GM13976 (cell line): ENCODE results near the gene TRIM5.
"Not testable (repeated sequence)": the region's sequence is repeated elsewhere in the genome, so short reads cannot be mapped to it uniquely, and the experiment has no call there.

Experiments
- DNase-seq: peaks from one replicate; pipeline ENCODE4 v3.0.0; 2012; ENCODE audit warnings: low spot score
- CTCF ChIP-seq: IDR thresholded peaks from 2 replicates; pipeline ENCODE4 v1.5.1; 2012; ENCODE audit warnings: borderline replicate concordance, mild to moderate bottlenecking; ENCODE audit not compliant: insufficient read depth; ENCODE audit errors: extremely low read depth, missing control alignments, control extremely low read depth
- in situ Hi-C: fragments of 300-500 bp; cut with MboI; formaldehyde crosslinking; loops from one replicate; pipeline ENCODE4 v1.12.0; 2022; ENCODE audit warnings: low sequenced_read_pairs, mixed read lengths, inconsistent platforms; ENCODE audit not compliant: unreplicated experiment

The TRIM5 gene

GRCh38 chr11:5695580-5695979, 10.7 kb upstream of the TRIM5 start:
- in situ Hi-C loops = no loop called here
- TF ChIP-seq CTCF = no peak
- no peak for DNase-seq

GRCh38 chr11:5694642-5695041, 9.8 kb upstream of the TRIM5 start:
- TF ChIP-seq CTCF = no peak
- DNase-seq = no peak
- in situ Hi-C loops = no loop called here

GRCh38 chr11:5691964-5692361, 7.1 kb upstream of the TRIM5 start:
- in situ Hi-C loops = no loop called here
- no peak for TF ChIP-seq CTCF
- no peak for DNase-seq

GRCh38 chr11:5691238-5691963, 6.5 kb upstream of the TRIM5 start:
- in situ Hi-C loops, DNase-seq: not testable (repeated sequence)

- DNase-seq = no peak
- TF ChIP-seq CTCF = no peak
- in situ Hi-C loops = no loop called here
Observed at GRCh38 chr11:5690736-5691135, 5.9 kb upstream of the TRIM5 start.

- no peak for TF ChIP-seq CTCF
- in situ Hi-C loops = no loop called here
- no peak for DNase-seq
Observed at GRCh38 chr11:5690216-5690615, 5.3 kb upstream of the TRIM5 start.

- in situ Hi-C loops = no loop called here
- TF ChIP-seq CTCF = no peak
- DNase-seq = peak; percentile 74
Observed at GRCh38 chr11:5689551-5689983, 4.7 kb upstream of the TRIM5 start, which contains the start of gene TRIM22. TSS of gene TRIM22 (plus strand) at chr11:5689790. CDS start at chr11:5696233, 6,443 bp downstream.
